PC-9 (cell line): ENCODE data around the gene LSP1. TPM values are rescaled to one million over a fixed set of nuclear protein-coding genes. Genes with fewer than 3 reads are reported as not detected.

Source experiments
- BruUV-seq: library from RNA; stranded (reverse); fragments of 400-500 nt; replicated peaks from 2 replicates; lab custom pipeline; 2021; lab: Mats Ljungman, UMichigan
- CTCF ChIA-PET: fragments of 300-600 bp; sonication (Branson Sonifier 250); formaldehyde crosslinking; loops from one replicate; lab custom pipeline; 2022; ENCODE audit warnings: antibody characterized with exemption; lab: Charles Lee
- POLR2A ChIA-PET: fragments of 300-600 bp; sonication (Branson Sonifier 250); formaldehyde crosslinking; loops from one replicate; lab custom pipeline; 2022; ENCODE audit warnings: antibody characterized with exemption; ENCODE audit not compliant: unreplicated experiment; lab: Charles Lee
- DNase-seq, 2 experiments: peaks; one replicate each; pipeline versions ENCODE4 v3.0.0 to v3.0.0-alpha.2; 2015 to 2022; ENCODE audit warnings: mixed read lengths in 1 of 2
- H2AFZ ChIP-seq: fragments of 200-600 bp; sonication (generic); 2 replicates; pipeline ENCODE4 v1.8.1; 2017; ENCODE audit warnings: antibody characterized with exemption
- H3F3A ChIP-seq: fragments of 200-600 bp; sonication (generic); 2 replicates; pipeline ENCODE4 v1.8.1; 2017; ENCODE audit warnings: antibody characterized with exemption, mild to moderate bottlenecking, low read depth; ENCODE audit not compliant: insufficient read depth
- H3K27ac ChIP-seq: fragments of 200-600 bp; sonication (generic); 2 replicates; pipeline ENCODE4 v1.6.1; 2016; ENCODE audit warnings: mixed run types
- H3K27me3 ChIP-seq: fragments of 200-600 bp; sonication (generic); 2 replicates; pipeline ENCODE4 v1.6.1; 2016; ENCODE audit warnings: low read depth, mixed run types; ENCODE audit not compliant: insufficient read depth
- H3K36me3 ChIP-seq: fragments of 200-600 bp; sonication (generic); 2 replicates; pipeline ENCODE4 v1.6.1; 2016; ENCODE audit warnings: low read depth, mixed run types
- H3K4me1 ChIP-seq: fragments of 200-600 bp; sonication (generic); replicated peaks from 2 replicates; pipeline ENCODE4 v1.6.1; 2016; ENCODE audit warnings: mixed run types; ENCODE audit not compliant: insufficient read depth
- H3K4me2 ChIP-seq: fragments of 200-600 bp; sonication (generic); 2 replicates; pipeline ENCODE4 v1.6.1; 2017; ENCODE audit warnings: mixed run types
- H3K4me3 ChIP-seq: fragments of 200-600 bp; sonication (generic); 2 replicates; pipeline ENCODE4 v1.6.1; 2016; ENCODE audit warnings: mixed run types
- H3K79me2 ChIP-seq: fragments of 200-600 bp; sonication (generic); 2 replicates; pipeline ENCODE4 v1.6.1; 2017; ENCODE audit warnings: low read depth, mixed run types
- H3K9me2 ChIP-seq: fragments of 200-600 bp; sonication (generic); 2 replicates; pipeline ENCODE4 v1.8.1; 2017; ENCODE audit warnings: mild to moderate bottlenecking; ENCODE audit not compliant: insufficient read depth
- H3K9me3 ChIP-seq: fragments of 200-600 bp; sonication (generic); 2 replicates; pipeline ENCODE4 v1.8.1; 2016; ENCODE audit warnings: low read depth; ENCODE audit not compliant: insufficient read depth
- H4K20me1 ChIP-seq: fragments of 200-600 bp; sonication (generic); 2 replicates; pipeline ENCODE4 v1.8.1; 2017; ENCODE audit not compliant: insufficient read depth
- EZH2 ChIP-seq: fragments of 200-600 bp; sonication (generic); IDR thresholded peaks from 2 replicates; pipeline ENCODE4 v1.8.0; 2017; ENCODE audit warnings: antibody characterized with exemption, low read depth
- intact Hi-C: fragments of 100-400 bp; cut with micrococcal nuclease; formaldehyde crosslinking; loops from one replicate; pipeline ENCODE4 v1.10.0; 2022; ENCODE audit not compliant: unreplicated experiment
- total RNA-seq: library from RNA; stranded (reverse); gene quantifications from 2 replicates; pipeline ENCODE4 v1.2.3, GENCODE V29; 2021
- TF ChIP-seq, protein P1 (sequence below): fragments of 200-600 bp; sonication (generic); conservative IDR thresholded peaks from 2 replicates; pipeline ENCODE4 v1.6.1; 2017; ENCODE audit warnings: mixed run types, antibody characterized with exemption, mild to moderate bottlenecking, moderate library complexity

The LSP1 gene
- total RNA-seq, 1 experiment from 2014 or later, result 2.6 TPM

DNA sequence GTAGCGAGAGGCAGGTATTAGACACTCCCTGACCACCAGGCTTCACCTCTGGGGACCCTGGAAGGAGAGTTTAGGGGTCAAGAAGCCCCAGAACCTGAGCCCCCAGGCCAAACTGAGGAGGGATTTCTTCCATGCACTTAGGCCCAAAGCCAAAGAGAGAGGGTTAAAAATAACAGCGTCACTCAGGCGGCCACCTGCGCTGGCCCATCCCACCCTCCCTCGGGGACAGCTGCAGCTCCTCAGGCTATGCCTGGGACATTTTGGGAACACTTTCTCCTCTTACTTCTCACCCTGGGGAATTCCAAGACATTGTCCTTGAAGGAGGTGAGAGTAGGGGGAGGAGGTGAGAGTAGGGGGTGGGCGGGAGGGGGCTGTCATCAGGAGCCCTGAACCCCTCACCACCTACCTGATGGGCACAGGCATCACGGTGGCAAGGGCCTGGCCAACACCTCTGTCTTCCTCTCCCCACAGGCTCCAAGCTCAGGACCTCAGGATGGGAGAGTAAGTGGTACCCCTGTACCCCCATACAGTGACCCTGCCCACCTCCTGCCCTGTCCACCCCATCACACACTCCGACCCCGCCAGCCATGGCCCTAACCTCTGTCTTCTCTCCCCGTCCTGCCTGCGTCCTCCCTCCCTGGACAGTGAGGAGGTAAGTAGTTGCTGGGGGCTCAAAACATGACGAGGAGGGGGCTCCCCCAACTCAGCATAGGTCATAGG is 13.5 kb upstream of the LSP1 start:
- Histone ChIP-seq H3K4me2 (no peak overlapping the region), H4K20me1 (no peaks in the 10 kb centered on the region), H3K9me2 (no peaks in the 10 kb centered on the region), H3F3A (no peaks in the 10 kb centered on the region), H3K27me3 (no peaks in the 10 kb centered on the region), H3K9me3 (no peaks in the 10 kb centered on the region), H3K27ac (no peak overlapping the region), H3K4me1 (peaks cover 10% of the 10 kb centered on the region), H3K79me2 (no peaks in the 10 kb centered on the region), H2AFZ (no peak overlapping the region), H3K36me3 (no peaks in the 10 kb centered on the region), H3K4me3 (no peak overlapping the region)
- intact Hi-C loops, result no loop called here
- no peak for DNase-seq
- no peak for TF ChIP-seq EZH2
- TF ChIP-seq, protein P1, sequence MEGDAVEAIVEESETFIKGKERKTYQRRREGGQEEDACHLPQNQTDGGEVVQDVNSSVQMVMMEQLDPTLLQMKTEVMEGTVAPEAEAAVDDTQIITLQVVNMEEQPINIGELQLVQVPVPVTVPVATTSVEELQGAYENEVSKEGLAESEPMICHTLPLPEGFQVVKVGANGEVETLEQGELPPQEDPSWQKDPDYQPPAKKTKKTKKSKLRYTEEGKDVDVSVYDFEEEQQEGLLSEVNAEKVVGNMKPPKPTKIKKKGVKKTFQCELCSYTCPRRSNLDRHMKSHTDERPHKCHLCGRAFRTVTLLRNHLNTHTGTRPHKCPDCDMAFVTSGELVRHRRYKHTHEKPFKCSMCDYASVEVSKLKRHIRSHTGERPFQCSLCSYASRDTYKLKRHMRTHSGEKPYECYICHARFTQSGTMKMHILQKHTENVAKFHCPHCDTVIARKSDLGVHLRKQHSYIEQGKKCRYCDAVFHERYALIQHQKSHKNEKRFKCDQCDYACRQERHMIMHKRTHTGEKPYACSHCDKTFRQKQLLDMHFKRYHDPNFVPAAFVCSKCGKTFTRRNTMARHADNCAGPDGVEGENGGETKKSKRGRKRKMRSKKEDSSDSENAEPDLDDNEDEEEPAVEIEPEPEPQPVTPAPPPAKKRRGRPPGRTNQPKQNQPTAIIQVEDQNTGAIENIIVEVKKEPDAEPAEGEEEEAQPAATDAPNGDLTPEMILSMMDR, result no peak
- ChIA-PET POLR2A (no interaction called here), CTCF (interaction anchor here (0.6 kb wide), 1 partner anchor 39 kb away, joined by 11 read pairs; no protein-coding TSS in a partner anchor)
- no TSS peak for BruUV-seq

GRCh38 chr11:1839924-1840779 is 12.7 kb upstream of the LSP1 start:
- CTCF ChIA-PET, result interaction anchor here (0.6 kb wide), 1 partner anchor 38 kb away, joined by 11 read pairs; no protein-coding TSS in a partner anchor
- TF ChIP-seq EZH2, result no peak
- TF ChIP-seq, protein P1, result no peak
- POLR2A ChIA-PET, result no interaction called here
- no peaks in the 10 kb centered on the region for H3F3A ChIP-seq
- no peaks in the 10 kb centered on the region for H3K79me2 ChIP-seq
- H3K27me3 ChIP-seq, result no peaks in the 10 kb centered on the region
- no peak for DNase-seq
- BruUV-seq, result no TSS peak
- H3K27ac ChIP-seq, result no peak overlapping the region
- H2AFZ ChIP-seq, result no peak overlapping the region
- intact Hi-C loops, result no loop called here
- H3K9me3 ChIP-seq, result no peaks in the 10 kb centered on the region
- no peaks in the 10 kb centered on the region for H3K9me2 ChIP-seq
- no peak overlapping the region for H3K4me2 ChIP-seq
- H3K36me3 ChIP-seq, result no peaks in the 10 kb centered on the region
- peaks cover 2% of the 10 kb centered on the region; the same call in 1 of the 2 replicates for H3K4me1 ChIP-seq
- H3K4me3 ChIP-seq, result no peak overlapping the region
- H4K20me1 ChIP-seq, result no peaks in the 10 kb centered on the region

GRCh38 chr11:1840780-1841480 is 12.0 kb upstream of the LSP1 start:
- CTCF ChIA-PET, result no interaction called here
- intact Hi-C loops, result no loop called here
- no peaks in the 10 kb centered on the region; the same call in 1 of the 2 replicates for H3K4me1 ChIP-seq
- H3K9me2 ChIP-seq, result no peaks in the 10 kb centered on the region
- H3F3A ChIP-seq, result no peaks in the 10 kb centered on the region
- no peak for DNase-seq
- no peak for TF ChIP-seq EZH2
- TF ChIP-seq, protein P1, result no peak
- H2AFZ ChIP-seq, result no peak overlapping the region
- no peaks in the 10 kb centered on the region for H3K36me3 ChIP-seq
- no peaks in the 10 kb centered on the region for H4K20me1 ChIP-seq
- POLR2A ChIA-PET, result no interaction called here
- no peaks in the 10 kb centered on the region for H3K79me2 ChIP-seq
- no peaks in the 10 kb centered on the region for H3K27me3 ChIP-seq
- no peak overlapping the region for H3K4me3 ChIP-seq
- no TSS peak for BruUV-seq
- no peak overlapping the region for H3K4me2 ChIP-seq
- H3K27ac ChIP-seq, result no peak overlapping the region
- H3K9me3 ChIP-seq, result no peaks in the 10 kb centered on the region
